OCI-LY7 (cell line): ENCODE measurements around the gene FAM3C. TPM values are rescaled to one million over a fixed set of nuclear protein-coding genes. Genes with fewer than 3 reads are reported as not detected.

Experiments used
- BruUV-seq: library from RNA; stranded (reverse); fragments of 400-500 nt; replicated peaks from 2 replicates; lab custom pipeline; 2021; lab: Mats Ljungman, UMichigan
- CTCF ChIA-PET: fragments of 300-600 bp; sonication (Branson Sonifier 250); formaldehyde crosslinking; loops from one replicate; lab custom pipeline; 2022; ENCODE audit warnings: antibody characterized with exemption; ENCODE audit not compliant: unreplicated experiment; lab: Charles Lee
- POLR2A ChIA-PET: fragments of 300-600 bp; sonication (Branson Sonifier 250); formaldehyde crosslinking; loops from one replicate; lab custom pipeline; 2022; ENCODE audit warnings: antibody characterized with exemption; lab: Charles Lee
- DNase-seq: peaks from one replicate; pipeline ENCODE4 v3.0.0-alpha.2; 2015; ENCODE audit warnings: low spot score
- H2AFZ ChIP-seq: fragments of 200-600 bp; sonication (generic), shearing (Covaris generic); 2 replicates; pipeline ENCODE4 v1.6.1; 2014; ENCODE audit warnings: mild to moderate bottlenecking, antibody characterized with exemption, low read length, moderate library complexity
- H3K27ac ChIP-seq: fragments of 200-600 bp; sonication (generic); 2 replicates; pipeline ENCODE4 v1.5.1; 2014; ENCODE audit warnings: mixed run types, low read depth, mild to moderate bottlenecking, moderate library complexity, low read length, inconsistent platforms; ENCODE audit not compliant: poor library complexity, severe bottlenecking
- H3K36me3 ChIP-seq: fragments of 200-600 bp; sonication (generic); 2 replicates; pipeline ENCODE4 v1.6.1; 2014; ENCODE audit warnings: mild to moderate bottlenecking, antibody characterized with exemption, low read length, moderate library complexity, mixed read lengths; ENCODE audit not compliant: insufficient read depth
- H3K4me1 ChIP-seq: fragments of 200-600 bp; sonication (generic); 2 replicates; pipeline ENCODE4 v1.5.1; 2014; ENCODE audit warnings: mild to moderate bottlenecking, low read length; ENCODE audit not compliant: insufficient read depth, poor library complexity, severe bottlenecking
- H3K4me2 ChIP-seq: fragments of 200-600 bp; sonication (generic); 2 replicates; pipeline ENCODE4 v1.6.1; 2014; ENCODE audit warnings: mild to moderate bottlenecking, low read length
- H3K4me3 ChIP-seq: fragments of 200-600 bp; sonication (generic); 2 replicates; pipeline ENCODE4 v1.5.1; 2014; ENCODE audit warnings: mild to moderate bottlenecking, low read depth, low read length; ENCODE audit not compliant: poor library complexity, severe bottlenecking
- H3K79me2 ChIP-seq: fragments of 200-600 bp; sonication (generic); 2 replicates; pipeline ENCODE4 v1.6.1; 2016; ENCODE audit warnings: low read depth, mild to moderate bottlenecking, low read length, moderate library complexity, mixed read lengths; ENCODE audit not compliant: insufficient read depth
- H3K9me2 ChIP-seq: fragments of 200-600 bp; sonication (generic); 2 replicates; pipeline ENCODE4 v1.6.1; 2016; ENCODE audit warnings: mild to moderate bottlenecking, low read length, mixed read lengths; ENCODE audit not compliant: insufficient read depth
- H3K9me3 ChIP-seq: fragments of 200-600 bp; sonication (generic); 2 replicates; pipeline ENCODE4 v1.6.1; 2014; ENCODE audit warnings: mild to moderate bottlenecking, mixed run types, low read length, mixed read lengths
- H4K20me1 ChIP-seq: fragments of 200-600 bp; sonication (generic); 2 replicates; pipeline ENCODE4 v1.6.1; 2014; ENCODE audit warnings: mild to moderate bottlenecking, antibody characterized with exemption, low read length, moderate library complexity, mixed read lengths; ENCODE audit not compliant: insufficient read depth
- CTCF ChIP-seq: fragments of 200-600 bp; sonication (generic); conservative IDR thresholded peaks from 2 replicates; pipeline ENCODE4 v1.5.1; 2014; ENCODE audit warnings: mild to moderate bottlenecking, antibody characterized with exemption, low read length, moderate library complexity, mixed read lengths
- EZH2phosphoT487 ChIP-seq: fragments of 200-600 bp; sonication (generic); IDR thresholded peaks from 2 replicates; pipeline ENCODE4 v1.6.1; 2018; ENCODE audit warnings: low read depth, borderline replicate concordance, mild to moderate bottlenecking, mixed run types, antibody characterized with exemption, low read length, moderate library complexity, mixed read lengths
- intact Hi-C: fragments of 100-400 bp; cut with micrococcal nuclease; formaldehyde crosslinking; loops from one replicate; pipeline ENCODE4 v1.10.0; 2022; ENCODE audit not compliant: unreplicated experiment
- total RNA-seq, 2 experiments: library from RNA; depleted of rRNA in 1 of 2; stranded (reverse); fragments of >200 nt in 1 of 2; shearing (Covaris generic) in 1 of 2; gene quantifications; 2 replicates each; pipeline ENCODE4 v1.2.3, GENCODE V29; 2014 to 2022

FAM3C gene
- total RNA-seq, 2 experiments from 2014 or later, result 18.1 to 27.6 TPM

DNA sequence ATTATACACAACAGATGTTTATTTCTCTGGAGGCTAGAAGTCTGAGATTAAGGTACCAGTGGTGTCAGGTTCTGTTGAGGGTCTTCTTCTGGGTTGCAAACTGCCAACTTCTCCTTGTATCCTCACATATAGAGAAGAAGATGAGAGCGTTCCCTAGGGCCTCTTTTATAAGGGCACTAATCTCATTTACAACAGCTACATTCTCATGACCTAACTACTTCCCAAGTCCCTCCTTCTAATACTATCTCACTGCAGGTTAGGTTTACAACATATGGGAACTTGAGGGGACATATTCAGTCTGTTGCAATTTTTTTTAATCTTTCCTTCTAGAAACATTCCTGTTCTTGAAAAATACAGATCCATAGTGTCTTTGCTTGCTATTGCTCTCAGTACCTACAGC lies 18.3 kb upstream of the FAM3C start:
- intact Hi-C loops, result loop anchor here (2.0 kb wide), 1 partner anchor 14 kb away; no protein-coding TSS in a partner anchor
- no TSS peak for BruUV-seq
- Histone ChIP-seq H2AFZ (no peak overlapping the region), H3K36me3 (no peaks in the 10 kb centered on the region), H4K20me1 (no peaks in the 10 kb centered on the region), H3K9me2 (no peaks in the 10 kb centered on the region), H3K4me2 (no peak overlapping the region), H3K79me2 (no peaks in the 10 kb centered on the region), H3K27ac (no peak overlapping the region), H3K4me1 (no peaks in the 10 kb centered on the region), H3K9me3 (no peaks in the 10 kb centered on the region), H3K4me3 (no peak overlapping the region)
- no peak for DNase-seq
- POLR2A ChIA-PET, result interaction anchor here (0.7 kb wide), 1 partner anchor 590 kb away, joined by 3 read pairs; no protein-coding TSS in a partner anchor
- CTCF ChIA-PET, result no interaction called here
- no peak for TF ChIP-seq EZH2phosphoT487
- no peak for TF ChIP-seq CTCF

DNA sequence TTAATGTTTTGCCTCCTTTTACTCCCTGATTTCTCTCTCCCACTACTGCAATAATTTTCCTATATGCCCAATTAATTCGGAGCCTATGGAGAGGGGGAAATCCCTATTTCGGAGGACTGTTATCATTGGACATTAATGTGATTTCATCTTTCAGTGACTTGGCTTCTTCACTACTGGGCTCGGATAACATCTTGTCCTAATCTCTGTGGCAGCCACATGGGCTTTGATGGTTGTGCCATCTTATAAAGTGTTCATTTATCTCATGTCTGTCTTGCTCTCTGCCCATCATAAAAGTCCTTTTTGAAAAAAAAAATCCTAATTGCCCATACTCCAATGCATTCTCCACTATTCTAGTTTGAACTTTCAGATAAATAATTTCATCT lies 15.5 kb upstream of the FAM3C start:
- TF ChIP-seq EZH2phosphoT487 (no peak), CTCF (no peak)
- CTCF ChIA-PET, result no interaction called here
- H3K4me3 ChIP-seq, result no peak overlapping the region
- H3K4me2 ChIP-seq, result no peak overlapping the region
- H4K20me1 ChIP-seq, result no peaks in the 10 kb centered on the region
- H3K4me1 ChIP-seq, result no peaks in the 10 kb centered on the region
- no peaks in the 10 kb centered on the region for H3K79me2 ChIP-seq
- POLR2A ChIA-PET, result no interaction called here
- H3K36me3 ChIP-seq, result no peaks in the 10 kb centered on the region
- no peaks in the 10 kb centered on the region for H3K9me3 ChIP-seq
- H2AFZ ChIP-seq, result no peak overlapping the region
- intact Hi-C loops, result no loop called here
- no peak for DNase-seq
- BruUV-seq, result no TSS peak
- no peak overlapping the region for H3K27ac ChIP-seq
- no peaks in the 10 kb centered on the region for H3K9me2 ChIP-seq

GRCh38 chr7:121410829-121411596 lies 14.9 kb upstream of the FAM3C start:
- H3K27ac ChIP-seq, result no peak overlapping the region
- ChIA-PET CTCF (no interaction called here), POLR2A (interaction anchor here (1.0 kb wide), 1 partner anchor 29 kb away, joined by 3 read pairs; no protein-coding TSS in a partner anchor)
- H3K4me3 ChIP-seq, result no peak overlapping the region
- H3K9me3 ChIP-seq, result no peaks in the 10 kb centered on the region
- no peak overlapping the region for H3K4me2 ChIP-seq
- no peak for TF ChIP-seq EZH2phosphoT487
- no peak for TF ChIP-seq CTCF
- no peaks in the 10 kb centered on the region for H3K79me2 ChIP-seq
- H3K36me3 ChIP-seq, result no peaks in the 10 kb centered on the region
- no peak overlapping the region for H2AFZ ChIP-seq
- intact Hi-C loops, result no loop called here
- no peaks in the 10 kb centered on the region for H3K4me1 ChIP-seq
- H4K20me1 ChIP-seq, result no peaks in the 10 kb centered on the region
- H3K9me2 ChIP-seq, result no peaks in the 10 kb centered on the region
- DNase-seq, result no peak
- no TSS peak for BruUV-seq
